ENCODE data around the gene HTR3A.

Gene HTR3A

GRCh38 chr11:113980785-113981184 is 5.9 kb downstream of the HTR3A start:
- no peak for DNase-seq

DNA sequence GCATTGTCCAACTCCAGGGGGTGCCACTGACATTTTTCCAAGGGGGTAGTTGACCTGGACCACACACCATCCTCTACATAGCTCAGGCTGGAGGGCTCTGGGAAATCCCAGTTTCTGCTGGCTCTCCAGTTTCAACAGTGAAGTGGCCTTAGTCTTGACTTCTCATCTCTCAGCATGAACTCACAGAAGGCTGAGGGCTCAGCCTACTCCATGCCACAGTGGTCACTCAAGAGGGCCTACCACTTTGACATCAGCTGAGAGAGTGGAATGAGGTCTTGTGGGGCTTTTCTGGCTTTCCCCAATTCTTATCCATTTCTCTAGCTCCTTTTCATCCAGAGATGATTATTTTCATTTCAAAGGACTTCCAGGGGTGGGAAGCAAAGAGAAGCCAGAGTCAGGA is 7.4 kb downstream of the HTR3A start:
- no peak for DNase-seq

DNA sequence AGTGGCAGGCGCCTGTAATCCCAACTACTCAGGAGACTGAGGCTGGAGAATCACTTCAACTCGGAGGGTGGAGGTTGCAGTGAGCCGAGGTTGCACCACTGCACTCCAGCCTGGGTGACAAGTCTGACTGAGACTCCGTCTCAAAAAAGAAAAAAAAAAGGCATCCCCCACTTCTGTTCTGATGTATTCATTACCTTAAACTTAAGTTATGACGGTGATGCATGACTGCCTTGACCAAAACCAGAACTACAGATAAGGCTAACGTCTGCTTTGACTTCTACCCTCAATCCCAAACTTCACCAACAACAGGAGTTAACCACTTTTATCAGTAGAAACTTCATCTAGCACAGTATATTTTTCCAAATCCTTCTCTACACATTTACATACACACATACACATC is 9.9 kb downstream of the HTR3A start:
- DNase-seq: no peak

DNA sequence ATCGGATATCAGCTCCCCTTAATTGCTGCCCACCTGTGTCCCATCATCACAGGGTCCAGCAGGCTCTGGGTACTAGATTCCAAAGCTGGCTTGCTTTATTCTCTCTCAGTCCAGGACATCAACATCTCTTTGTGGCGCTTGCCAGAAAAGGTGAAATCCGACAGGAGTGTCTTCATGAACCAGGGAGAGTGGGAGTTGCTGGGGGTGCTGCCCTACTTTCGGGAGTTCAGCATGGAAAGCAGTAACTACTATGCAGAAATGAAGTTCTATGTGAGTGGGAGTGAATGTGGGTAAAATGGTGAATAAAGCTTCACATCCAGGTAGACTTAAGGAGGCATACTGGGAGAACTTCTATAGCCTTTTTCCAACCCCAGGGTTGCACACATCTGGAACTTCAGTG is 11.0 kb downstream of the HTR3A start:
- DNase-seq: no peak

- DNase-seq: no peak
These were observed 11.6 kb downstream of the HTR3A start for GRCh38 chr11:113986351-113987140.

DNA sequence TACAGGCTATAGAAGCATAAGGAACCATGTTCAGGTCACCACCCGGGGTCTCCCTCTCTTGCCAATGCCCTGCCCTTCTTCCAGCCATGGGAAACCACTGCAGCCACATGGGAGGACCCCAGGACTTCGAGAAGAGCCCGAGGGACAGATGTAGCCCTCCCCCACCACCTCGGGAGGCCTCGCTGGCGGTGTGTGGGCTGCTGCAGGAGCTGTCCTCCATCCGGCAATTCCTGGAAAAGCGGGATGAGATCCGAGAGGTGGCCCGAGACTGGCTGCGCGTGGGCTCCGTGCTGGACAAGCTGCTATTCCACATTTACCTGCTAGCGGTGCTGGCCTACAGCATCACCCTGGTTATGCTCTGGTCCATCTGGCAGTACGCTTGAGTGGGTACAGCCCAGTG is 14.5 kb downstream of the HTR3A start:
- DNase-seq: no peak

DNA sequence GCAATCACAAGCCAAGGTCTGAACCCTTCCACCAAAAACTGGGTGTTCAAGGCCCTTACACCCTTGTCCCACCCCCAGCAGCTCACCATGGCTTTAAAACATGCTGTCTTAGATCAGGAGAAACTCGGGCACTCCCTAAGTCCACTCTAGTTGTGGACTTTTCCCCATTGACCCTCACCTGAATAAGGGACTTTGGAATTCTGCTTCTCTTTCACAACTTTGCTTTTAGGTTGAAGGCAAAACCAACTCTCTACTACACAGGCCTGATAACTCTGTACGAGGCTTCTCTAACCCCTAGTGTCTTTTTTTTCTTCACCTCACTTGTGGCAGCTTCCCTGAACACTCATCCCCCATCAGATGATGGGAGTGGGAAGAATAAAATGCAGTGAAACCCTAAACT is 15.0 kb downstream of the HTR3A start:
- no peak for DNase-seq

DNA sequence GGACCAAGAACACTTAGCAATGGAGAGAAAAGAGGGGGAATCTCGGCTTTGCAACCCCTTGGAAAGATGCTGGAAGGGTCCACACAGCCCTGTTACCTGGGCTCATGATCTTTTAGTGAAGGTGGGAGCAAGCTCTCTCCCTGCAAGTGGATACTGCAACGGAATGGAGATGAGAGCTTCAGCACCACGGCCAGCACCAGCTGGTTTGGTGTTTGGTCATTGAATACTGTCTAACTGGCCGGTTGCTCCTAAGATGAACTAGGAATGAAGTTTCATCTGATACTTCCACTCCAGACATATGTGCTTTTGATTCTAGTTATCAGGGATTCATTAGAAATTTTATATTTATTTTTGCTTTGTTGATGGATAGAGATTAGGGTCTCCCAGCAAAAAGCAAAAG is 16.3 kb downstream of the HTR3A start:
- DNase-seq: no peak

GRCh38 chr11:113991718-113992458 is 17.0 kb downstream of the HTR3A start:
- no peak for DNase-seq

DNA sequence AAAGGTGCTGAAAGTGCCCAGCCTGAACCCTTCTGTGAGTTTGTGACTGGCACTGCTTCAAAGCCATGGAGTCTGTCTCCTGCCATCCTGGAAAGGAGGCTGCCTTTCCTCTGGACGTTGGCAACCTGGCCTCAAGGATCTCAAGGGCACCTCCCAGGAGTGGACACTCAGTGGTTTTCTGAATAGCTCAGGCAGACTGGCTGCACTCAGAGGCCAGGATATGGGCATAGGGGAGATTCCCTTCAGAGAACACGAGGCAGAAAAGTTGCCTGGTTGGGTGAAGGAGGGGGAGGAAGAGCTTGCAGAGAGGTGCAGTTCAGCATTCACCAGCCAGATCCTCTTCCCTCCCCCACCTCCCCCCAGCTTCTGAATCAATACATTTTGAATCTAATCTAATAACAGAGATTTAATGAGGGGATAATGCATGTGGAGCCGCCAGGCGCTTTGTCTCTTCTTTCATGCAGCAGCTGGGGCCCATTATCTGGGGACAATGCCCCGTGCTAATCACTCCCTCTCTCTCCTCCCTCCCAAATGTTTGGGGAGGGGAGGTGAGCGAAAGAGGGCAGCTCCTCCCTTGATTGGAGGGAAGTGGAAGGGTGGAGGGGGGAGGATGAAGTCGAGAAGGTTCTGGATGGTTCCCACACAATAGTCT is 17.7 kb downstream of the HTR3A start:
- DNase-seq: no peak

DNA sequence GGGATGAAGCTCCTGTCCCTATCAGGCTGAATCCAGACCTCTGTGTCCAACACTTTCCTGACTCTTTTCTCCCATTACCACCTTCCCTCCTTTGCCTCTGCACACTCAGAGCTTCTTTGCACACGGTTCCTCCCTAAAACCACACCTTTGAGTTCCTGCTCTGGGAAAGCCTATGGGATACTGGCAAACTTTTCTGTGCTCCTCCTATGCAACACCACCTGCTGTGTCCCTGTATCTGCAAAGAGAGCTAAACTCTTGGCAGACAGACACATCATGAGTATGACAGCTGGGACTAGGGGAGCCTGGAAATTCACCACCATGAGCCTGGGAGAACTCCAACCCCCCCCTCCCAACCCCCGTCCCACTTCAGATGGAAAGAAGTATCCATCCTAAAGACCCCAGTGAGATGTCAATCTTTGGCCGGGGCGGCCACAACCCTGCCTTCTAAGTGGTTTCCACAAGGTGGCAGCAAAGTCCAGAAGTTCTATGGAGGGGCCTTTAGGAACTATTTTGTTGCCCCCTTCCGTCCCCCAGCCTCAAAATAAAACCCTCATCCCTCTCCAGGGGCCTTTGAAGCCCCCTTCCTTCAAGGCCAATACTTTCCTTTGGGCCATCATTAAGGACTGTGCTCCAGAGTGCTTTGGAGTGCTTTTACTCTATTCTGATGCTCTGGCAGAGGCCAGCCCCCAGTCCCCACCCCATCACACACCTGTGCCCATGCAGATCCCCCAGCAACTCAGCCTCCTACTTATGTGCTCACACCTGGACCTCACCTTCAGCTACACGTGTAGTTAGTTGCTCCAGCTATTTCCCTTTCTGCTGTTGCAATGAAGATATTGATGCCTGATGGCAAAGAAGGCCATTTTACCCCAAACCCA is 19.4 kb downstream of the HTR3A start:
- peak in 1 of 2 donors; percentile 30 for DNase-seq

GRCh38 chr11:113997473-113997872 is 22.6 kb downstream of the HTR3A start:
- no peak for DNase-seq

DNA sequence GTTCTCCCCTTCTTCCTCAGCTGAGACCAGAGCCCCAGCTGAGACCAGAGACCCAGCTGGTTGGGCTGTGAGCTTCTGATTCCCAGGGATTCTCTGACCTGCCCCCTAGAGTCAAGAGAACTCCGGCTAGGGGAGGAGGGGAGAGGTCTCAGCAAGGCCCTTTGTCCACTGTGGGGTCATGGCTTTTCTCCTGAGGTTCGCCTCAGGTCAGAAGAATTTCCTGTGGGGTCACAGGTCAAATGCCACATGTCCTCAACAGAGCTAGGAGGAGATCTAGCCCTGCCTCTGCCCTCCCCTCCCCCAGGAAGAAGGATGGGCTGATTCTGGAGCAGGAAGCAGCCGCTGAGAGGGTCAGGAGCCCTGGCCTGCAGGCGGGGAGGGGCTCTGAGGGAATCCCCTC is 23.7 kb downstream of the HTR3A start:
- no peak for DNase-seq

DNA sequence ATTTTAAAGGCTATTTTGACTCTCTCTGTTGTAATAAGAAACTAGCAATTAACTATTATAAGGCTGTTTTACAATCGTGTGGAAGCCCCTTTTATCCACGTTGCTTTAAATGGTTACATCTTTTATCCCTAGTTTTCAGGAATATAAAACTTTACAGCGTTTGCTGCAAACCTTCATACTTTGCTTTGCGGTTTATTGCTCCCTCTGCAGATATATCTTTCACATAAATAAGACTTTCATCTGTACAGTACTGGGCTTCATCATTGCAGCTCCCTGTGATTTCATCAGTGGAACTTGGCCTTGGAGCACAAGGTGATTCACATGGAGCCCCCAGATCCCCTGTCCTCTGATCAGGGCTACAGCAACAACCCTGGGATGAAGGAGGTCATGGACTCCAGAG is 25.6 kb downstream of the HTR3A start:
- DNase-seq: no peak

DNA sequence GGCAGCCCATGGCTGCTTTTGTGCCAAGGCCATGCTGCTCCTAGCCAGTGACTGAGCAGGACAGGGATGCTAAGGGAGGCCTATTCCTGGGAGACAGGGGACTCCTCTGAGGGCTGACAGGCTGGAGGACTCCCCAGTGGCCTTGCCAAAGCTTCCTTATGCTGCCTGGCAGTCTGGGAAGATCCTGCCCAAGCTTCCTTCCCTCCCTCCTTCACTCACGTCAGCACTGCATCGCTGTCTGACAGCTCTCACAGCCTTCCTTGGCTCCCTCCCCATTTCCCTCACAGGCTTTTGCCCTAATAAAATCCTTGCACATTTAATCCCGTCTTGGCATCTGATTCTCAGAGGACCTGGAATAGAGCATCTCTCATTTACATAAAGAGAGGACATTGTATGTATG is 26.5 kb downstream of the HTR3A start:
- no peak for DNase-seq

- DNase-seq: no peak
These were observed 33.4 kb downstream of the HTR3A start for GRCh38 chr11:114008331-114008730.

GRCh38 chr11:114010931-114011330 is 36.0 kb downstream of the HTR3A start:
- no peak for DNase-seq

DNA sequence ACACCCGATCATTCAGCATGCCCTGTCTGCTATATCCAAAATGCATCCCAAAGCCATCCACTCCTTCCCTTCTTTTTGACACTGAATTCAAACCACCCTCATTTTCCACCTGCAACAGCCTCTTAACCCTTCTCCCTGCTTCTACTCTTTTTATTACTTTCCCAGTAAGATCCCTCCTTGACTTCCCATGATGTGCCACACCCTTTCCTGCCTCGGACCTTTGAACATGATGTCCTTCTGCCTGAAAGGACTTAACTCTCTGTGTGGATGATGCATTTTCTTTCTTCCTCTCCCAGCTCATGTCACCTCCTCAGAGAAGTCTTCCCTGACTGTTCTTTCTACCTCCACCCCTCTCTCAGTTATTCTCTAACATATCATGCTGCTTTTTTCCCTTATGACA is 36.5 kb downstream of the HTR3A start:
- DNase-seq: no peak

GRCh38 chr11:114015117-114015516 is 40.2 kb downstream of the HTR3A start:
- DNase-seq: no peak

GRCh38 chr11:114016986-114017385 is 42.1 kb downstream of the HTR3A start:
- DNase-seq: no peak

DNA sequence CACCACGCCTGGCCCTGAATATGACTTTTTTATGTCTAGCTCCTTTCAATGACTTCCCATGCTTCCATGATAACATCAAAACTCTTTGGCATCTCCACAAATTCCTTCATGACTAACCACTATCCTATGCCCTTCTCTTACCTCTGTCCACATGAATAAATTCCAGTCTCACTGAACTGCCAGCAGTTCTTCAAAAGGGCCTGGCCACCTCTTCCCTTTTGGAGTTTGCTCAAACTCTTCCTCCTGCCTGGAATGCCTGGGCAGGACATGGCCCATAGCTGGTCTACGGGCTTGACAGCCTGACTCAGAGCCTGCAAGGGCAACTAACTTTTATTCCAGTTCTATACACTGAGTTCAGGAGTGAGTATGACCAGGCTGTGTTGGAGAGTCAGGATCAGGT is 42.8 kb downstream of the HTR3A start:
- DNase-seq: no peak

DNA sequence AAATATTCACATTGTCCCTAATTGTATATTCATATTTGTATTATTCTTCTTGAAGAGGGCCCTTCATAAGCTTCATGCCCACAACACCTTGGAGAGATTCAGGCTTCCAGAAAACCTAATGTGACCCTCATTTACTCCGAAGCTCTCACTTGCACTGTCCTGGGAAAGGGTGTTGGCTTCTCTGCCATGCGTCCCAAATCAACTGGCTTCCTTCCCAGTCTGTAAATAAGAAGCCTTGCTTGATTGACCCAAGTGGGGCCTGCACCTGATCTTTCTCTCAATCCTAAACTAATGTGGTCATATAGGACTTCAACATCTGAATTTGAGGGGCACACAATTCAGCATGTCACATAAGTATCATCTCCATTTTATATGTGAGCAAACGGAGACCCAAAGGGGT is 44.1 kb downstream of the HTR3A start:
- no peak for DNase-seq

- DNase-seq: no peak
These were observed 44.7 kb downstream of the HTR3A start for GRCh38 chr11:114019574-114019973.

Data from CD4-positive, alpha-beta T cell treated with Interleukin-1 beta for 1 hour (primary cell).